WTC11 (cell line): ENCODE data around the gene CACNG4. TPM values are rescaled to one million over a fixed set of nuclear protein-coding genes. Genes with fewer than 3 reads are reported as not detected.

Experiments
- ATAC-seq: fragments of 200-7000 bp; cut with Tn5 transposase; 2 replicates; pipeline ENCODE4 v1.10.0; 2021; ENCODE audit warnings: mild to moderate bottlenecking, moderate library complexity
- CTCF ChIA-PET: fragments of 300-600 bp; sonication (Branson Sonifier 250); formaldehyde crosslinking; loops from one replicate; lab custom pipeline; 2021; ENCODE audit warnings: antibody characterized with exemption; lab: Charles Lee
- POLR2A ChIA-PET: fragments of 350-600 bp; sonication (Branson Sonifier 250); formaldehyde crosslinking; loops from one replicate; lab custom pipeline; 2021; ENCODE audit warnings: antibody characterized with exemption; lab: Charles Lee
- DNase-seq: peaks from one replicate; pipeline ENCODE4 v3.0.0; 2021; ENCODE audit warnings: low spot score
- H3K27ac Mint-ChIP-seq: 2 replicates; pipeline ENCODE4 v1.8.0; 2021; ENCODE audit warnings: mixed read lengths
- H3K27me3 Mint-ChIP-seq: 2 replicates; pipeline ENCODE4 v1.8.0; 2021; ENCODE audit warnings: low read depth, mild to moderate bottlenecking, moderate library complexity, mixed read lengths
- H3K36me3 Mint-ChIP-seq: 2 replicates; pipeline ENCODE4 v1.8.0; 2021; ENCODE audit warnings: mixed read lengths
- H3K4me1 Mint-ChIP-seq: 2 replicates; pipeline ENCODE4 v1.8.0; 2022; ENCODE audit warnings: mixed read lengths
- H3K4me3 Mint-ChIP-seq: 2 replicates; pipeline ENCODE4 v1.8.0; 2021; ENCODE audit warnings: mild to moderate bottlenecking, moderate library complexity, mixed read lengths
- H3K9me3 Mint-ChIP-seq: 2 replicates; pipeline ENCODE4 v1.8.0; 2021; ENCODE audit warnings: mixed read lengths
- ETV6 ChIP-seq: sonication (generic); formaldehyde crosslinking; IDR thresholded peaks from 2 replicates; pipeline ENCODE4 v1.8.1; 2022; ENCODE audit warnings: mild to moderate bottlenecking, missing genetic modification reagents
- JAZF1 ChIP-seq: fragments of 250-450 bp; sonication (Bioruptor Pico); IDR thresholded peaks from 2 replicates; pipeline ENCODE4 v1.9.0; 2021; ENCODE audit warnings: moderate library complexity, mild to moderate bottlenecking, inconsistent platforms
- NFATC4 ChIP-seq: fragments of 250-450 bp; sonication (Bioruptor Pico); IDR thresholded peaks from 2 replicates; pipeline ENCODE4 v1.9.0; 2021; ENCODE audit warnings: mild to moderate bottlenecking
- NFE2L1 ChIP-seq: sonication (generic); formaldehyde crosslinking; IDR thresholded peaks from 2 replicates; pipeline ENCODE4 v1.8.1; 2023; ENCODE audit warnings: missing genetic modification reagents
- NR3C1 ChIP-seq: sonication (generic); formaldehyde crosslinking; conservative IDR thresholded peaks from 2 replicates; pipeline ENCODE4 v1.8.1; 2023; ENCODE audit warnings: low read depth, mild to moderate bottlenecking, missing genetic modification reagents
- RORB ChIP-seq: fragments of 250-450 bp; sonication (Bioruptor Pico); IDR thresholded peaks from 2 replicates; pipeline ENCODE4 v1.9.0; 2021; ENCODE audit warnings: mild to moderate bottlenecking
- SMAD3 ChIP-seq: sonication (generic); formaldehyde crosslinking; IDR thresholded peaks from 2 replicates; pipeline ENCODE4 v1.8.0; 2022; ENCODE audit warnings: missing genetic modification reagents, mild to moderate bottlenecking, borderline replicate concordance
- STAT6 ChIP-seq: sonication (generic); formaldehyde crosslinking; conservative IDR thresholded peaks from 2 replicates; pipeline ENCODE4 v1.8.1; 2023; ENCODE audit warnings: mild to moderate bottlenecking, low read depth, missing genetic modification reagents, moderate library complexity
- TP53 ChIP-seq: sonication (generic); formaldehyde crosslinking; IDR thresholded peaks from 2 replicates; pipeline ENCODE4 v1.8.1; 2023; ENCODE audit warnings: mild to moderate bottlenecking, missing genetic modification reagents
- ZBTB21 ChIP-seq: sonication (generic); formaldehyde crosslinking; IDR thresholded peaks from 2 replicates; pipeline ENCODE4 v1.8.1; 2023; ENCODE audit warnings: mild to moderate bottlenecking, missing genetic modification reagents, borderline replicate concordance
- ZNF263 ChIP-seq: sonication (generic); formaldehyde crosslinking; IDR thresholded peaks from 2 replicates; pipeline ENCODE4 v1.8.1; 2022; ENCODE audit warnings: low read depth, mild to moderate bottlenecking, moderate library complexity, missing genetic modification reagents
- ZNF281 ChIP-seq: sonication (generic); formaldehyde crosslinking; IDR thresholded peaks from 2 replicates; pipeline ENCODE4 v1.8.0; 2023; ENCODE audit warnings: mild to moderate bottlenecking, missing genetic modification reagents
- ZNF416 ChIP-seq: fragments of 250-450 bp; sonication (Bioruptor Pico); IDR thresholded peaks from 2 replicates; pipeline ENCODE4 v1.9.0; 2021; ENCODE audit warnings: mild to moderate bottlenecking, inconsistent platforms
- ZNF423 ChIP-seq: fragments of 250-450 bp; sonication (Bioruptor Pico); IDR thresholded peaks from 2 replicates; pipeline ENCODE4 v2.1.2; 2022; ENCODE audit warnings: mild to moderate bottlenecking, moderate library complexity
- ZNF425 ChIP-seq: fragments of 250-450 bp; sonication (Bioruptor Pico); conservative IDR thresholded peaks from 2 replicates; pipeline ENCODE4 v1.9.0; 2021; ENCODE audit warnings: mild to moderate bottlenecking
- ZNF512 ChIP-seq: sonication (generic); formaldehyde crosslinking; IDR thresholded peaks from 2 replicates; pipeline ENCODE4 v1.8.1; 2022; ENCODE audit warnings: missing genetic modification reagents, borderline replicate concordance
- ZNF671 ChIP-seq: fragments of 250-450 bp; sonication (Bioruptor Pico); IDR thresholded peaks from 2 replicates; pipeline ENCODE4 v1.8.0; 2021; ENCODE audit warnings: mild to moderate bottlenecking
- total RNA-seq: library from RNA; stranded (reverse); gene quantifications from 3 replicates; pipeline ENCODE4 v1.2.3, GENCODE V29; 2021

The CACNG4 gene
- total RNA-seq, 1 experiment from 2014 or later = 3.4 TPM

- TF ChIP-seq ZNF281 (CRISPR knock-in tag) = no peak
Observed at GRCh38 chr17:66966298-66966697, 1.8 kb downstream of the CACNG4 start (continued).

GRCh38 chr17:66966704-66967418 lies 2.4 kb downstream of the CACNG4 start:
- ChIA-PET CTCF (interaction anchor here (1.1 to 1.6 kb wide), 2 partner anchors 50 to 229 kb away, joined by 3 to 6 read pairs (median 5); no protein-coding TSS in a partner anchor), POLR2A (no interaction called here)
- no peak for DNase-seq
- TF ChIP-seq ZNF281 (CRISPR knock-in tag) (no peak), NFE2L1 (CRISPR knock-in tag) (no peak)
- no peaks in the 10 kb centered on the region for H3K9me3 Mint-ChIP-seq
- no peak for ATAC-seq
- H3K4me3 Mint-ChIP-seq = peak overlapping the region; percentile 67
- H3K36me3 Mint-ChIP-seq = no peaks in the 10 kb centered on the region
- H3K27me3 Mint-ChIP-seq = peaks cover 62% of the 10 kb centered on the region
- peaks cover 28% of the 10 kb centered on the region for H3K4me1 Mint-ChIP-seq
- no peak overlapping the region for H3K27ac Mint-ChIP-seq

- Mint-ChIP-seq H3K27me3 (peaks cover 51% of the 10 kb centered on the region), H3K4me3 (no peak overlapping the region; the same call in 1 of the 2 replicates), H3K4me1 (peaks cover 20% of the 10 kb centered on the region), H3K9me3 (no peaks in the 10 kb centered on the region), H3K36me3 (no peaks in the 10 kb centered on the region), H3K27ac (no peak overlapping the region)
- POLR2A ChIA-PET = no interaction called here
- CTCF ChIA-PET = interaction anchor here (1.3 kb wide), 1 partner anchor 48 kb away, joined by 5 read pairs; no protein-coding TSS in a partner anchor
- no peak for TF ChIP-seq SMAD3
- TF ChIP-seq NR3C1 = no peak
- TF ChIP-seq RORB = no peak
- no peak for TF ChIP-seq ZNF671
- 0 out of 2 replicates have a peak, but pooled peaks have one; percentile 16 for TF ChIP-seq ZNF512 (CRISPR knock-in tag)
- TF ChIP-seq ZBTB21 (CRISPR knock-in tag) = no peak
- TF ChIP-seq ZNF263 (CRISPR knock-in tag) = 0 out of 2 replicates have a peak, but pooled peaks have one; percentile 23
- TF ChIP-seq ETV6 = no peak
- no peak for TF ChIP-seq JAZF1
- no peak for TF ChIP-seq ZNF416 (CRISPR knock-in tag)
- TF ChIP-seq TP53 (CRISPR knock-in tag) = no peak
- TF ChIP-seq ZNF425 (CRISPR knock-in tag) = no peak
- no peak for TF ChIP-seq NFATC4
- TF ChIP-seq NFE2L1 (CRISPR knock-in tag) = no peak
- no peak for TF ChIP-seq ZNF423 (CRISPR knock-in tag)
- no peak for TF ChIP-seq STAT6 (CRISPR knock-in tag)
- DNase-seq (no peak), ATAC-seq (no peak)
Observed at GRCh38 chr17:66967837-66968543, 3.5 kb downstream of the CACNG4 start.
